ENCODE results near the gene RASL11B. TPM values are rescaled to one million over a fixed set of nuclear protein-coding genes. Genes with fewer than 3 reads are reported as not detected.
"Not testable (repeated sequence)": the region's sequence is repeated elsewhere in the genome, so short reads cannot be mapped to it uniquely, and the experiment has no call there.

RASL11B gene, protein sequence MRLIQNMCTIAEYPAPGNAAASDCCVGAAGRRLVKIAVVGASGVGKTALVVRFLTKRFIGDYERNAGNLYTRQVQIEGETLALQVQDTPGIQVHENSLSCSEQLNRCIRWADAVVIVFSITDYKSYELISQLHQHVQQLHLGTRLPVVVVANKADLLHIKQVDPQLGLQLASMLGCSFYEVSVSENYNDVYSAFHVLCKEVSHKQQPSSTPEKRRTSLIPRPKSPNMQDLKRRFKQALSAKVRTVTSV
- total RNA-seq (2014; rRNA removed; shearing (Covaris generic)): 21.2 and 26.6 TPM in 2 replicates

DNA sequence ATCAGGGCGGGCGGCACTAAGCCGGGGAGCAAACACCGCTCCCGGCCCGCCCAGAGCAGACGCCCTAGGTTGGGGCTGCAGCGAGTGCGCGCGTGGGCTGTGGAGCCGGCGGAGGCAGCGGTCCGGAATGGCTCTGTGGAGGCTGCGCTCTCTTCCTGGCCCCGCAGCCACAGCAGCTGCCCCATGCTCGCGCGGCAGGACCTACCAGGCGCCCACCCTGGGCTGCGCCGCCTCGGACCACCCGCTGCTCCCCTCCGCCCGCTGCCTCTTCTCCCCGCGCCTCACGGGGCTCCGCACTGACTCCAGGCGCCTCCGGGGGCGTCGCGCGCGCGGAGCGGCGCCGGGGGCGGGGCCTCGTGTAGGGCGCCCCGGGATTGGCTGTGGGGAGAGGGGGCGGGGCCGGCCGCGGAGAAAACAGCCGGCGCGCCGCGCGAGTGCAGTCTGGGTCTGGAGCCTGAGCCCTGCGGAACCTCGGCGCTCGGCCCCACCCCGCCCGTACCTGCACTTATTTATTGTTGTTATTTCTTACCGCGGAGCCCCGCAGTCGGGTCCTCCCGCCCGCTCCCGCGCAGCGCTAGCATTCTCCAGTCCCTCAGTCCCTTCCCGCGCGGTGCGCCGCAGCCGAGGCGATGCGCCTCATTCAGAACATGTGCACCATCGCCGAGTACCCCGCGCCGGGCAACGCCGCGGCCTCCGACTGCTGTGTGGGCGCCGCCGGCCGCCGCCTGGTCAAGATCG lies at the start of gene RASL11B:
Gene RASL11B, plus strand, starts transcription at position 439 of the 738 bp plus-strand sequence. Its CDS starts 191 bp downstream, at position 630.
- H3K36me3 ChIP-seq: peaks cover 31% of the 10 kb centered on the region
- H3K27me3 ChIP-seq: no peaks in the 10 kb centered on the region
- H3K4me1 ChIP-seq: peaks cover 6% of the 10 kb centered on the region; the same call in 1 of the 2 replicates
- peaks cover 6% of the 10 kb centered on the region; the same call in 1 of the 2 replicates for H3K9me3 ChIP-seq (replicated peaks)
- peak within 1 kb of the TSS; percentile 75 for H3K27ac ChIP-seq
- DNase-seq: peak; percentile 90 to 94
- peak within 1 kb of the TSS; percentile 87 for H3K4me3 ChIP-seq

DNA sequence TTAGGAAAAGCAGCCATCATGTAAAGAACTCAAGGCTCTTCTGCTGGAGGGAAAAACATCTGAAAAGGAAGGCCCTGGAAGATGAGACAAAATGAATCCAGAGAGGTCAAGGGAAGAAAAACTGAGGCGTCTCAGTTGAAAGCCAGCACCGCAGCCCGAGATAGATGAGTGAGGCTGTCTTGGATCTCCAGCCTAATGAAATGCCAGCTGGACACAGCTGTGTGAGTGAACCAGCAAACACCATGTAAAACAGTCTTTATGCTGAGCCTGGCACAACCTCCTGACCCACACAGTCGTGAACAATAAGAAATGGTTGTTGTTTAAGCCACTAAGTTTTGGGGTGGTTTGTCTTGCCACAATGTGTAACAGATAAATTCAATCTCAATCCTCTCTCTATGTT lies 48.6 kb upstream of the RASL11B start:
- H3K27me3 ChIP-seq: no peaks in the 10 kb centered on the region
- 0 out of 2 replicates have a peak, but pooled peaks cover 5% of the 10 kb centered on the region for H3K9me3 ChIP-seq (replicated peaks)
- no peaks in the 10 kb centered on the region for H3K36me3 ChIP-seq
- H3K27ac ChIP-seq: no peak overlapping the region
- H3K4me1 ChIP-seq: no peaks in the 10 kb centered on the region
- no peak for DNase-seq
- H3K4me3 ChIP-seq: no peak overlapping the region

DNA sequence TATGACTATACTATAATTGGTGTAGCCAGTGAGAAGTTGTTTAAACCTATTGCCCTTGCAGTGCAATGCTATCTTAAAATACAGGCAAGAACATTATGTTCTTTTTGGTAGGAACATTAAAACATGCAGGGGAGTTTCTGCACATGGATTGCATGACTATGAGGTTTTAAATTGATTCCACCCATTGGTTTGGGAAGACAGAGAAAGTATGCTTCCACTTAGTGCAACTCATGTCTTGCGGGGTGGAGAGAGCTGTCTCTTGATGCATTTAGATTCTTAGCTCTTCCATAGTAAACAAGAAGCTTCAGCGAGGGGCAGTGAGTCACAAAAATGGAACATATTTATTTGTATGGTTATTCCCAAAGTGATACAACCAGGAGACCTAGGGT lies 39.5 kb upstream of the RASL11B start:
- no peak for DNase-seq
- no peak overlapping the region for H3K27ac ChIP-seq
- no peaks in the 10 kb centered on the region for H3K27me3 ChIP-seq
- H3K4me3 ChIP-seq: no peak overlapping the region
- peaks cover 35% of the 10 kb centered on the region for H3K4me1 ChIP-seq
- H3K9me3 ChIP-seq (replicated peaks): peaks cover 3% of the 10 kb centered on the region; the same call in 1 of the 2 replicates
- no peaks in the 10 kb centered on the region for H3K36me3 ChIP-seq

DNA sequence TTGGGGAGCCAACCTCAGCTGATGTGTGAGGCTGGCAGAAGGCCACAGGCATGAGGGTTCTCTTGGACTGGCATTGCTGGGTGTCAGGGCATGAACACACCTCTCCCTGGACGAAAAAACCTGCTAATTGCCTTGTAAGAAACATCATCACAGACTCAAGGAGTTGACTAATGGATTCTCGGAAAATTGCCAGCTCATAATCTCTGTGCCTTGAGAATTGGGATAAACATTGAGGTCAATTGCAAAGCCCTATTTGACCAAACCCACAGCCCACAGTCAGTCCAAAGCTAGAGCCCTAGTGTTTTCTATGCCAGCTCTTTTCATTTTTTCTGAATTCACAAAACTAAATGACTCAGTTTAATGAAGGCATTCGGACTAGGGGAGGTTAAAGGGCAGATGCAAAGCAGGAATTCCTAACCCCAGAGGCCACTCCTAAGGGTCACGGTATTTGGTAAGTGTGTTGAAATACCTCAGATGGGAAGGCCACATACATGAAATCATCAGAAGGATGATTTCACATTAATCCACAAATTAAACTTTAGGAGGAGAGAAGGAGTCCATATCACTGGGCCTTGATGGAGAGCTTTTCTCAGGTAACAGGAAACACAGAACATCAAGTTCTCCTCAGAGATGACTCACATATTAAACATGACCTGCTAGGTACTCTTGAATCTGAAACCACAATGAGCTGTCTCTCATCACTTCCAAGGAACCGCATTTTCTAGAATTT lies 39.0 kb upstream of the RASL11B start:
- no peak for DNase-seq
- Histone ChIP-seq H3K4me1 (peaks cover 35% of the 10 kb centered on the region), H3K27me3 (no peaks in the 10 kb centered on the region), H3K4me3 (no peak overlapping the region), H3K27ac (no peak overlapping the region), H3K9me3 (replicated peaks) (peaks cover 3% of the 10 kb centered on the region; the same call in 1 of the 2 replicates), H3K36me3 (no peaks in the 10 kb centered on the region)

DNA sequence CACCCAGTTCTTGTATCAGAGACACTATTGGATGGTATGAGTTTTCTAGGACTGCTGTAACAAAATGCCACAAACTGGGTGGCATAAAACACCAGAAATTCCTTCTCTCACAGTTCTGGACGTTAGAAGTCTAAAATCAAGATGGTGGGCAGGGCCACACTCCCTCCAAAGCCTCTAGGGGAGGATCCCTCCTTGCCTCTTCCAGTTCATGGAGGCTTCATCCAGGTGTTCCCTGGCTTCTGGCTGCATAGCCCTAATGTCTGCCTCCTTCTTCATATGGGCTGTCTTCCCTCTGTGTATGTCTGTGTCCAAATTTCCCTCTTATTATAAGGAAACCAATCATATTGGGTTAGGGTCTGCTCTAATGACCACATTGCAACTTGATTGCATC lies 38.4 kb upstream of the RASL11B start:
- H3K4me1 ChIP-seq: peaks cover 35% of the 10 kb centered on the region

DNA sequence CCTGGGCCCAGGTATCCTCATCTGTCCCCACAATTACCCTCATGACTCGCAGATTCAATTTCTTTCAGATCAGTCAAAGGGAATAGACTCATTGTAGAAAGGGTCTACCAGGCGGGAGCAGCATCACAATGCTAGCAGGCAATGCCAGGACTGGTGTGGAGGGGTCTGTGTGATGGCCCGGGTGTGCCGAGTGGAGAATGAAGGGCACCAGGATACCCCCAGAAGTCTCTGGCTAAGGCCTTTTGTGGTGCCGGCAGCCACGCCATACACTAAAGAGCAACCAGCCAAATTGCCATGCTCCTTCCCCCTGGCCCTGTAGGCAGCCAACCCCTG lies 37.9 kb upstream of the RASL11B start:
- Histone ChIP-seq H3K4me1 (peaks cover 35% of the 10 kb centered on the region), H3K4me3 (no peak overlapping the region), H3K9me3 (replicated peaks) (peaks cover 3% of the 10 kb centered on the region; the same call in 1 of the 2 replicates), H3K36me3 (no peaks in the 10 kb centered on the region), H3K27ac (peak overlapping the region; percentile 83), H3K27me3 (no peaks in the 10 kb centered on the region)
- DNase-seq: no peak

More for the DNA sequence above, 38.4 kb upstream of the RASL11B start:
- Histone ChIP-seq H3K9me3 (replicated peaks) (peaks cover 3% of the 10 kb centered on the region; the same call in 1 of the 2 replicates), H3K36me3 (no peaks in the 10 kb centered on the region), H3K27ac (peak overlapping the region; percentile 83; the same call in 1 of the 2 replicates), H3K4me3 (no peak overlapping the region), H3K27me3 (no peaks in the 10 kb centered on the region)
- DNase-seq: no peak

DNA sequence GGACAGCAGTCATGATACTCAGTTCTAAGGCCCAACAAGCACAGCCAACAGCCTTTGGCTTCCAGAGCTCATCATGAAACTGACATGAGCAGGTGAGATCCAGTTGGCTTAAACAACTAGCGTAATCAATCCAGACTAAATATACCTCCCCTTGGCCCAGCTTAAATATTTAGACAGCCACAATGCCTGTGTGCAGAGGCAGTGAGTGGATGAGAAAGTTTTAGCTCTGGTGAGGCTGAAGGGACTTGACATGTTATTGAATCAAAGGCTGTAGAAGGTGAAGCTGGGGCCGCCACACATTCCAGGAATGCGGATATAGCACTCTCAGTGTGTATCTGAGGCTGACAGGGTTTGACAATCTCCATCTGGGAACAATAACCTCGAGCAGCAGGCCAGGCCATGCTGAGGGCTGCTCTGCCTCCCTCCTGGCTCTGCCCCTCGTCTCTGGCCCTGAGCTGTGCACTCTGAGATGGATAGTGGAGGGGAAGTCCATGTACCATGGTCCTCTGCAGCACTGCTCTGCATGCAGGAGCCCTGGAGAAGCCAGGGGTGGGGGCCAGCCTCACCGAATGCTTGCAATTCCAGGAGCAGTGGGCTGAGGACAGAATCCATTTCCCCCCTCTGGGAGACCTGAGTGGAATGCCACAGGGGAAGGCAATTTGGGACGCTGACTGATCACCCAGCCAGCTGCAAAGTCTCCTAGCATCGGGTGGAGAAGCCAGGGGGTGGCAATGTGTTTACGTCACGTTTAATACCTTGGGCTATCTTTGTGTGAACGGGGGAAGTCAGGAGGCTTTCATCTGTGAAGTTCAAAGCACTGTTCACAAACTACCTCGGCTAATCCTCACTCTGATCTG lies 37.3 kb upstream of the RASL11B start:
- H3K4me1 ChIP-seq: peaks cover 35% of the 10 kb centered on the region
- DNase-seq: peak; percentile 84 to 93
- peak overlapping the region; percentile 25 for H3K4me3 ChIP-seq
- peaks cover 3% of the 10 kb centered on the region; the same call in 1 of the 2 replicates for H3K9me3 ChIP-seq (replicated peaks)
- H3K36me3 ChIP-seq: no peaks in the 10 kb centered on the region
- peak overlapping the region; percentile 83 for H3K27ac ChIP-seq
- no peaks in the 10 kb centered on the region for H3K27me3 ChIP-seq

DNA sequence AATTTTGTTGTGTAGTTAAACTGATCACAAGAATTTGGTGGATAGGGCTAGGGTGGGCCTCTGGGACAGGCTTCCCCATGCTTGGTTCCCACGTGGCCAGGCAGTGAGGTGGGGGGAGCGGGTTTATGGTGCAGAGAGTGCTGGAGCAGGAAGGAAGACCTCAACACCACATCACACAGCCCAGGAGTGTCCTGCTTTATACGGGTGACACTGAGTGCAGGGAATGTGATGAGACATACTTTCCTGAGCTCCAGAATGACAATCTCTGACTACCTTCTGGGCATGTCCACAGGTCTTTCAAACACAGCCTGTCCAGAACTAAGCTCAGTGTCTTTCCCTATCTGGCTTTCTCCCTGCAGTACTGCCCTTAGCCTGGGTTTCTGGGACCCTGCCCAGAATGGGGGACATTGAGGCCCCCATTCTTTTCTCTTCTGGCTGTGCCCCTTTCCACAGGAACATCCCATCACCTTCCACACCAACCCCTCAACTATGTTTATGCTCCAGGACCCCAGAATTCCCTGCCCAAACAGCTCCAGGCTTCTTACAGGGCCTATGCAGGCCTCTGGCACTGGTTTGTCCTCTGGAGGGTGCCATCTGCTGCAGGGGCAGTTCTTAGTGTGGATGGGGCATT lies 36.5 kb upstream of the RASL11B start:
- peaks cover 35% of the 10 kb centered on the region for H3K4me1 ChIP-seq
- H3K36me3 ChIP-seq: no peaks in the 10 kb centered on the region
- no peaks in the 10 kb centered on the region for H3K27me3 ChIP-seq
- H3K9me3 ChIP-seq (replicated peaks): peaks cover 3% of the 10 kb centered on the region; the same call in 1 of the 2 replicates
- peak overlapping the region; percentile 25 for H3K4me3 ChIP-seq
- peak overlapping the region; percentile 83 for H3K27ac ChIP-seq
- peak in 1 of 2 experiments; percentile 38 for DNase-seq

DNA sequence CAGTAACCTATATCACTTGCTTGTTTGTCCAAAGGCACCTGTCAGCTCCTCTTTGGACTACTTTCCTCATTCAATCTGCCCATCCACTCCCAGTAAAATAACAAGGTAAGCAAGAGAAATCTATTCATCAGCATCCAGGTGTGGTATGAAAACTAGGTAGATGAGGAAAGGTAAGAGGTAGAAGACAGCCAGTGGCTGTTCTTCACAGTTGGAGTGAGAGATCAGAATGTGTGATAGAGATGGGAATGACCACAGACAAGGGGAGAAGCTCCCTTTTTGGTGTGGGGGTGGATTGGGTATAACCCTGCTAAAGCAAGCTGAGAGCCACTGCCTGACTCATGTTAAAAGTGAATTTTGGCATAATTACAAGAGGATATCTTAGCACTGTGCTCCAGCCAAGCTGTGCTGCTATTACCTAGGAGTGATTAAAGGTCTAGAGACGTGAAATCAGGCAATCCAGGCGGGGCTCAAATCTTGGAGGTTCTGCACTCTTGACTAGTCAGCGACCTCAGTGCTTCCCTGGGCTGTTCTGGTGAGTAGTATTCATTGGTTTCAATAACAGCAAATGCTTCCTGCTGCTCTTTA lies 28.1 kb upstream of the RASL11B start:
- Histone ChIP-seq H3K27me3 (no peaks in the 10 kb centered on the region), H3K27ac (no peak overlapping the region)
- DNase-seq: no peak

DNA sequence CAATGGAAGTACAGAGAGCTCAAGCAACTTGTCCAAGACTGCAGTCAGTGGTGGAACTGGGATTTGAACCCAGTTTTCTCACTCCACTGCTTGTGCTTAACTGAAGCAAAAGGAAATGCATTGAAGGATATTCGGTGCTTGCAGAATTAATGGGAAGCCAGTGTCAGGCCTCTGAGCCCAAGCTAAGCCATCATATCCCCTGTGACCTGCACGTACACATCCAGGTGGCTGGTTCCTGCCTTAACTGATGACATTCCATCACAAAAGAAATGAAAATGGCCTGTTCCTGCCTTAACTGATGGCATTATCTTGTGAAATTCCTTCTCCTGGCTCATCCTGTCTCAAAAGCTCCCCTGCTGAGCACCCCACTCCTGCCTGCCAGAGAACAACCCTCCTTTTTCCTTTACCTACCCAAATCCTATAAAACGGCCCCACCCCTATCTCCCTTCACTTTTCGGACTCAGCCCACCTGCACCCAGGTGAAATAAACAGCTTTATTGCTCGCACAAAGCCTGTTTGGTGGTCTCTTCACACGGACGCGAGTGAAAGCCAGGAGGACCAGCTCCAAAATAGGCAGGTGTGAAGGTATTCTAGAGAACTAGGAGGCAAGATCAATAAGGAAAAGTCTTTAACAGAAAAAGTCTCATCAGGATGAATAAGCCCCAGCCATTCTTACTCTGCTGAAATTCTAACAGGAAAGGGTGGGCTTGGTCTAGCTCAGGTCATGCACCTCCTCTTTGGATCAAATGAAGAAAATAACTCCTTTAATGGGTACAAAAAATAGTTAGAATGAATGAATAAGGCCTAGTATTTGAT lies 27.3 kb upstream of the RASL11B start:
- H3K27me3 ChIP-seq; H3K4me3 ChIP-seq; DNase-seq; H3K36me3 ChIP-seq; H3K27ac ChIP-seq; H3K9me3 ChIP-seq (replicated peaks): not testable (repeated sequence)
- peaks cover 35% of the 10 kb centered on the region for H3K4me1 ChIP-seq

More for the DNA sequence above, 28.1 kb upstream of the RASL11B start:
- Histone ChIP-seq H3K9me3 (replicated peaks) (no peaks in the 10 kb centered on the region), H3K4me1 (peaks cover 27% of the 10 kb centered on the region), H3K36me3 (no peaks in the 10 kb centered on the region), H3K4me3 (no peak overlapping the region)

DNA sequence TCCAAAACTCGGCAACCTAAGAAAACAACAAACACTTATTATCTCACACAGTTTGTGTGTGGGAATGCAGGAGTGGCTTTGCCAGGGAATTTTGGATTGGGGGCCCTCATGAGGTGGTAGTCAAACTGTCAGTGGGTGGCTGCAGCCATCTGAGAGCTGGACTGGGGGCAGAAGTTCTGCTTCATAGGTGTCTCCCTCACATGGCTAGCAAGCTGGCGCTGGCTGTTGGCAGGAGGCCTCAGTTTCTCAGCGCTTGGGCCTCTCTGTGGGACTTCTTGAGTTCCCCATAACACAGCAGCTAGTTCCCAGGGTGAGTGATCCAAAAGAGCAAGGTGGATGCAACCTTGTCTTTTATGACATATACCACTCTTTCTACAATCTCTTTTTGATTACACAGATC lies 26.0 kb upstream of the RASL11B start:
- H3K36me3 ChIP-seq: no peaks in the 10 kb centered on the region
- H3K9me3 ChIP-seq (replicated peaks): no peaks in the 10 kb centered on the region
- DNase-seq: no peak

DNA sequence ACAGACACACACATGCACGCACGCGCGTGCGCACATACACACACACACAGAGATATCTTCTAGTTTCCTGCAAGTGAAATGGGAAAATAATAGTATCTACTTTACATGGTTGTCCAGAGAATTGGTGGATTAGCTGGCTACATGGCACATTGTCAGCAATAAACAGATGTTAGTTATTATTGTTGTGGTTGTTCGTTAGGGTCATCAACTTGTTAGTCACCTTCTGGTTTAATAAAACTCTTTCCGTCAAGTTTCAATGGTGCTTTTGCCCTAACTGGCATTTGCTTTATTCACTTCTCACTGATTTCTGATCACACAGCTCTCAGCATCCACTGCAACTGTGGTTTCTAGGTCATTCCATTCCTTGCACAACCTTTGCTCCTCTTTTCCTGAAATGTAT lies 25.4 kb upstream of the RASL11B start:
- Histone ChIP-seq H3K27me3 (no peaks in the 10 kb centered on the region), H3K9me3 (replicated peaks) (no peaks in the 10 kb centered on the region), H3K36me3 (no peaks in the 10 kb centered on the region), H3K4me1 (peaks cover 39% of the 10 kb centered on the region), H3K4me3 (no peak overlapping the region), H3K27ac (peak overlapping the region; percentile 99)
- DNase-seq: no peak

More for the DNA sequence above, 26.0 kb upstream of the RASL11B start:
- Histone ChIP-seq H3K27me3 (no peaks in the 10 kb centered on the region), H3K27ac (no peak overlapping the region; the same call in 1 of the 2 replicates), H3K4me3 (no peak overlapping the region), H3K4me1 (peaks cover 39% of the 10 kb centered on the region)

All from SJCRH30 (cell line).